Measurements from ENCODE around the gene NAA35.

NAA35 gene

DNA sequence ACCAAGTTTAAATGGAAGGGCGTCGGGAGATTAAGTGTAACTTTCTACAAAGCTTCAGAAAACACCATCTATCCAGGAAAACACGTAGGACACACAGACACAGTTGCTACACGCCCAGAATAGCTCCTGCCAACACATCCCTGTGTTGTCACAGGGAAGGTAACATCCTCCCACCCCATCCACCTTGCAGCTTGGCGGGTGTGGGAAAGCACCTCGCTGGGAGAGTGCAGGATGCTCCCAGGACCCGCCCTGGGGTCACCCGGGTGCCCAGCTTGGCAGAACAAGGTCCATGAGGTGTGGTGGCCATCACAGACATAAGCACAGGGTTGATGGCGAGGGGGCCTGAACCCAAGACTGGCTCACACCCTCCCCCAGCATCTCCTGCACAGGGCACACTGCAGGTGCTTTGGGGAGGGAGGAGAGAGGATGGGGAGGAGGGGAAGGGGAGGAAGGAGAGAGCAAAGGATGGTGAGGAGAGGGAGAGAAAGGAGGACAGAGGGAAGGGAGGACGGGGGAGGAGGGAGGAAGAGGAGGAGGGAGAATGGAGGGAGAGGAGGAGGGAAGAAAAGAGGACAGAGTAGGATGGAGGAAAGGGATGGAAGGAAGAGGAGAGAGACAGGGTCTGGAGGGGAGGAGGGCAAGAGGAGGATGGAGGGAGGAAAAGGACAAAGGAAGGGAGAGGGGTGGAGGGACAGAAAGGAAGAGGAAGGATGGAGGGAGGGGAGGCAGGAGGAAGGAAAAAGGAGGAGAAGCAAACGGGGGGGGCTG lies 121.2 kb downstream of the NAA35 start:
- no peak for DNase-seq (ENCODE audit: low read depth in 2 of 2, low spot score in 1 of 2)

GRCh38 chr9:86062845-86063693 lies 122.1 kb downstream of the NAA35 start:
- DNase-seq (ENCODE audit: low read depth in 2 of 2, low spot score in 1 of 2), result no peak

DNA sequence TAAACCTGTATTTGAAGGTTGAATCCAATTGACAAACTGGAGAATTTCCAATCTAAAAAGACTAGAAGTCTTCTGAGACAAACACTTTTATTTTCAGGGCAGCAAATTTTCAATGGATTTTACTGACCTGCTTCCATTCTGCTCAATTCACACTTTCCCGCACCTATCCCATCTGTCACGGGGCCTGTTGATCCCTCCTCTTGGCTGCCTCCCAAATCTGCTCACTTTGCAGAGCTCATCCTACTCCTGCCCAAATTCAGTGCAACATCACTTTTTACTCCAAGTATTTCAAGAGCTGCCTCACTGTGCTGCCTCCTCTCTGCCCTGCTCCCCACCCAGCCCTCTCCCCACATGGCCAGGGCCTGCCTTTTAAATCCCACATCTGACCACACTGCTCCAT lies 123.3 kb downstream of the NAA35 start:
- DNase-seq (ENCODE audit: low read depth in 2 of 2, low spot score in 1 of 2), result no peak

DNA sequence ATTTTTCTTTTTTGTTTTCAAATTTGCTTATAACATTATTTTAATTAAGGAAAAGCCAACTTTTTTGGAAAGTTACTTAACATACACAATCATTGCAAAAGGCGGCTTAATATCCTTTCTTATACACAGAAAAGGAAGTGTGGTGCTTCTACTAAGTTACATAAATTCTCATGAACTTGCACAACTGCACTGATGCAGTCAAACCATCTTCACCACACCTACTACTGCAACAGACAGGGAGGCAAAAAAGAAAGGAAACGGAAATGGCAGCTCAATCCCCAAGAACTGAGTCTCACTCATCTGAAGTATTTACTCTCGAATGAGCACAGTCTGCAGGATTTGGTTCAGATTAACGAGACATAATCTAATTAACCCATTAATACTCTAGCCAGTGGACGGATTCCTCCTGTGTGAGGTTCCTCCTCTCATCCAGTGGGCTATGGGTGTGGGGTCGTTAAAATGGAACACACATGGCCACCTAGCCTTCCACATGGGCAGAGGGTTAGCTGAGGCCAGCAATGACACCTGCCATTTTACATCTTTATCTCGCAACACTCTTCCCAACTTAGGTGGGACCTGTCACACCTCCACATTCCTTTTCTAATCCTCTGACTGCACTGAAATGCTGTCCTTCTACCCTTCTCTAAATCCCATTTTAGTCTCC lies 128.4 kb downstream of the NAA35 start:
- DNase-seq (ENCODE audit: low read depth in 2 of 2, low spot score in 1 of 2), result no peak

All from stimulated activated CD8-positive, alpha-beta memory T cell treated with anti-CD3 and anti-CD28 coated beads, Interleukin-4, amount 100 ng/mL, for 1 hour (primary cell).